WI38 (cell line): Measurements from ENCODE around the gene GCN1.

Experiments
- H3K4me3 ChIP-seq: 2 replicates; pipeline ENCODE4 v1.5.1; 2011; ENCODE audit warnings: low read depth, mild to moderate bottlenecking, control low read depth, low read length
- TF ChIP-seq, protein P1 (sequence below): IDR thresholded peaks from 2 replicates; pipeline ENCODE4 v1.5.1; 2012; ENCODE audit warnings: low read depth, mild to moderate bottlenecking, control low read depth, low read length

GCN1 gene

GRCh38 chr12:120077260-120077659, 117.3 kb downstream of the GCN1 start:
- no peak overlapping the region for H3K4me3 ChIP-seq
- TF ChIP-seq, protein P1, sequence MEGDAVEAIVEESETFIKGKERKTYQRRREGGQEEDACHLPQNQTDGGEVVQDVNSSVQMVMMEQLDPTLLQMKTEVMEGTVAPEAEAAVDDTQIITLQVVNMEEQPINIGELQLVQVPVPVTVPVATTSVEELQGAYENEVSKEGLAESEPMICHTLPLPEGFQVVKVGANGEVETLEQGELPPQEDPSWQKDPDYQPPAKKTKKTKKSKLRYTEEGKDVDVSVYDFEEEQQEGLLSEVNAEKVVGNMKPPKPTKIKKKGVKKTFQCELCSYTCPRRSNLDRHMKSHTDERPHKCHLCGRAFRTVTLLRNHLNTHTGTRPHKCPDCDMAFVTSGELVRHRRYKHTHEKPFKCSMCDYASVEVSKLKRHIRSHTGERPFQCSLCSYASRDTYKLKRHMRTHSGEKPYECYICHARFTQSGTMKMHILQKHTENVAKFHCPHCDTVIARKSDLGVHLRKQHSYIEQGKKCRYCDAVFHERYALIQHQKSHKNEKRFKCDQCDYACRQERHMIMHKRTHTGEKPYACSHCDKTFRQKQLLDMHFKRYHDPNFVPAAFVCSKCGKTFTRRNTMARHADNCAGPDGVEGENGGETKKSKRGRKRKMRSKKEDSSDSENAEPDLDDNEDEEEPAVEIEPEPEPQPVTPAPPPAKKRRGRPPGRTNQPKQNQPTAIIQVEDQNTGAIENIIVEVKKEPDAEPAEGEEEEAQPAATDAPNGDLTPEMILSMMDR = no peak
